ENCODE measurements around the gene IL6. TPM values are rescaled to one million over a fixed set of nuclear protein-coding genes. Genes with fewer than 3 reads are reported as not detected.
A peak's percentile ranks its signal among the peaks of the same experiment; 100 is the strongest.
"Not testable (repeated sequence)": the region's sequence is repeated elsewhere in the genome, so short reads cannot be mapped to it uniquely, and the experiment has no call there.

Gene IL6
- polyA plus RNA-seq, 1 experiment: 12.7 TPM

DNA sequence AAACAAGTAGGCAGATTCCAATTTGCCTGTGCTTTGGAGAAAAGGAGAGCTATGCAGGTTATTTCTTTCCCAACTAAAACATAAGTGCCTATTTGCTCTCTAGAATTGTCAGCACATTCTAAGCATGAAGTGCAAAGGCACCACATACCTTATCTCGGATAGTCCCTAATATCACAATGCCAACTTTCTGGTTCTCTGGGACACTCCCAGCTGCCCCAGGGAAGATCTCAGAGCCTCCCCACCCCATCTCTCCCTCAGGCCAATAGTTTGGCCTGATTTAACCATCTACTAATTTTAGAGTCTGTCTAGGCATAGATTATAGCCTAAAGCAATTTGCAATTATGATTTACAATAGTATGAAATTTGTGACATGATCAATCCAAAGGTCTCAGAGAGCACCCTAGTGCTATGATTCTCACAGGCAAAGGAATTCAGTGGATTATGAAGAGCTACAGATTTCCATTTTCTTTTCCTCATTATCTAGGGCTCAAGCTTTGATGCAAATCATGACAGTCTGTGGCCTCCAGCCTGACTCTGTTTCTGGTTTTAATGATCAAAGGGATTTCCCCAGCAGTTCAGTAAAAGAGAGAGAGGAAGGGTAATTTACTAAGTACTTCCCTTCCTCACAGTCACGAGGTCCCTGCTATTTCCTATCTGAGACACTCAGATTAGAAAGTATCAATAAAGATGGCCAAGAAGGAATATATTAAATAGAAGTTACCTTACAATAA lies 29.0 kb upstream of the IL6 start:
- Histone ChIP-seq H3K4me3 (ENCODE audit: low read depth, low read length) (no peak overlapping the region), H3K27me3 (ENCODE audit: control insufficient read depth, insufficient read depth, low read length) (no peaks in the 10 kb centered on the region), H3K27ac (ENCODE audit: low read depth, low read length) (no peak overlapping the region), H3K9me3 (ENCODE audit: control insufficient read depth, insufficient read depth, low read length) (no peaks in the 10 kb centered on the region)
- TF ChIP-seq CTCF (IDR thresholded peaks at IDR 0.05; ENCODE audit: low read depth, low read length): no peak
- ChIA-PET POLR2A (interaction anchor here (0.6 kb wide), 1 partner anchor 29 kb away, joined by 6 read pairs; the partner anchor contains the start of gene IL6), CTCF (interaction anchor here (0.7 kb wide), 2 partner anchors 92 to 136 kb away, joined by 3 to 4 read pairs; no protein-coding TSS in a partner anchor)
- DNase-seq (ENCODE audit: low read depth, low spot score): no peak

DNA sequence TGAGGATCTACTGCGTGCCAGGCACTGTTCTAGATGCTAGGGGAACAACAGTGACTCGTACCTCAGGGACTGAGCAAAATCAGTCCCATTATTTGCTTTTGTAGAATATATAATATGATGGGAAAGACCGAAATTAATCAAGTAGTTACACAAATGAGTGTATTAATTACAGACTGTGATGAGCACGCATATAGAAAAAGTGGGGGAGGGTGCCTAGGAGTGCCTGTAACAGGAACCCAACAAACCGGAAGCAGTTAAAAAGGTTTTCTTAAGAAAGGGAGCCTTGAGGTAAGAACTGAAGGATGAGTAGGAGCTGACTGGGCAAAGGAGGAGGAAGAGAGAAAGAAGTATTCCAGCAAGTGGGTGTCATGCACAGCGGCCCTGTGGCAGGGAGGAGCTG lies 28.2 kb upstream of the IL6 start:
- no peak for DNase-seq (ENCODE audit: low read depth, low spot score)
- POLR2A ChIA-PET: no interaction called here
- H3K27ac ChIP-seq (ENCODE audit: low read depth, low read length): no peak overlapping the region
- TF ChIP-seq CTCF (IDR thresholded peaks at IDR 0.05; ENCODE audit: low read depth, low read length): no peak
- no peaks in the 10 kb centered on the region for H3K9me3 ChIP-seq (ENCODE audit: control insufficient read depth, insufficient read depth, low read length)
- H3K27me3 ChIP-seq (ENCODE audit: control insufficient read depth, insufficient read depth, low read length): no peaks in the 10 kb centered on the region
- H3K4me3 ChIP-seq (ENCODE audit: low read depth, low read length): no peak overlapping the region
- CTCF ChIA-PET: no interaction called here

- no peak overlapping the region for H3K4me3 ChIP-seq (ENCODE audit: low read depth, low read length)
- no peaks in the 10 kb centered on the region for H3K9me3 ChIP-seq (ENCODE audit: control insufficient read depth, insufficient read depth, low read length)
- POLR2A ChIA-PET: no interaction called here
- TF ChIP-seq CTCF (IDR thresholded peaks at IDR 0.05; ENCODE audit: low read depth, low read length): no peak
- CTCF ChIA-PET: interaction anchor here (1.1 to 1.5 kb wide), 3 partner anchors 16 to 355 kb away, joined by 3 to 7 read pairs (median 3); no protein-coding TSS in a partner anchor
- no peaks in the 10 kb centered on the region for H3K27me3 ChIP-seq (ENCODE audit: control insufficient read depth, insufficient read depth, low read length)
- no peak for DNase-seq (ENCODE audit: low read depth, low spot score)
- no peak overlapping the region for H3K27ac ChIP-seq (ENCODE audit: low read depth, low read length)
These were observed 26.4 kb upstream of the IL6 start for GRCh38 chr7:22700559-22701002.

- Histone ChIP-seq H3K9me3 (ENCODE audit: control insufficient read depth, insufficient read depth, low read length) (no peaks in the 10 kb centered on the region), H3K4me3 (ENCODE audit: low read depth, low read length) (no peak overlapping the region), H3K27ac (ENCODE audit: low read depth, low read length) (no peak overlapping the region), H3K27me3 (ENCODE audit: control insufficient read depth, insufficient read depth, low read length) (no peaks in the 10 kb centered on the region)
- no peak for DNase-seq (ENCODE audit: low read depth, low spot score)
- ChIA-PET POLR2A (interaction anchor here (0.7 kb wide), 1 partner anchor 141 kb away, joined by 3 read pairs; no protein-coding TSS in a partner anchor), CTCF (no interaction called here)
- TF ChIP-seq CTCF (IDR thresholded peaks at IDR 0.05; ENCODE audit: low read depth, low read length): no peak
These were observed 24.5 kb upstream of the IL6 start for GRCh38 chr7:22702516-22702915.

- POLR2A ChIA-PET; DNase-seq (ENCODE audit: low read depth, low spot score); CTCF ChIA-PET; H3K4me3 ChIP-seq (ENCODE audit: low read depth, low read length); H3K9me3 ChIP-seq (ENCODE audit: control insufficient read depth, insufficient read depth, low read length); H3K27me3 ChIP-seq (ENCODE audit: control insufficient read depth, insufficient read depth, low read length): not testable (repeated sequence)
- peak overlapping the region; percentile 65 for H3K27ac ChIP-seq (ENCODE audit: low read depth, low read length)
These were observed 23.7 kb upstream of the IL6 start for GRCh38 chr7:22703107-22703855.

DNA sequence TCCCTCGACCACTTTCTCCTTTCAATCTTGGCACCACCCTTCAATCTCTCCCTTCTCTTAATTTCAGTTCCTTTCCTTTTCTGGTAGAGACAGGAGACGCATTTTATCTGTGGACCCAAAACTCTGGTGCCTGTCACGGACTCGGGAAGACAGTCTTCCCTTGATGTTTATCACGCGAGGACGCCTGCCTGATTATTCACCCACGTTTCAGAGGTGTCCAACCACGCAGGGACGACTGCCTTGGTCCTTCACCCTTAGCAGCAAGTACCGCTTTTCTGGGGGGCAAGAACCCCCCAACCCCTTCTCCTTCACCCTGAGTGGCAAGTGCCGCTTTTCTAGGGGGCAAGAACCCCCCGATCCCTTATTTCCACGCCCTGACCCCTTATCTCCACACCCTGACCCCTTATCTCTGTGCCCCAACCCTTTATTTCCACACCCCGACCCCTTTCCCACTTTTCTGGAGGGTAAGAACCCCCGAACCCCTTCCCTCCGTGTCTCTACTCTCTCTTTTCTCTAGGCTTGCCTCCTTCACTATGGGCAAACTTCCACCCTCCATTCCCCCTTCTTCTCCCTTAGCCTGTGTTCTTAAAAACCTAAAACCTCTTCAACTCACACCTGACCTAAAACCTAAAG lies 22.9 kb upstream of the IL6 start:
- CTCF ChIA-PET; H3K27me3 ChIP-seq (ENCODE audit: control insufficient read depth, insufficient read depth, low read length); H3K27ac ChIP-seq (ENCODE audit: low read depth, low read length); H3K4me3 ChIP-seq (ENCODE audit: low read depth, low read length); DNase-seq (ENCODE audit: low read depth, low spot score); POLR2A ChIA-PET; H3K9me3 ChIP-seq (ENCODE audit: control insufficient read depth, insufficient read depth, low read length): not testable (repeated sequence)

GRCh38 chr7:22704722-22705121 lies 22.3 kb upstream of the IL6 start:
- H3K27ac ChIP-seq (ENCODE audit: low read depth, low read length); DNase-seq (ENCODE audit: low read depth, low spot score); H3K9me3 ChIP-seq (ENCODE audit: control insufficient read depth, insufficient read depth, low read length); POLR2A ChIA-PET; CTCF ChIA-PET; H3K4me3 ChIP-seq (ENCODE audit: low read depth, low read length); H3K27me3 ChIP-seq (ENCODE audit: control insufficient read depth, insufficient read depth, low read length): not testable (repeated sequence)

DNA sequence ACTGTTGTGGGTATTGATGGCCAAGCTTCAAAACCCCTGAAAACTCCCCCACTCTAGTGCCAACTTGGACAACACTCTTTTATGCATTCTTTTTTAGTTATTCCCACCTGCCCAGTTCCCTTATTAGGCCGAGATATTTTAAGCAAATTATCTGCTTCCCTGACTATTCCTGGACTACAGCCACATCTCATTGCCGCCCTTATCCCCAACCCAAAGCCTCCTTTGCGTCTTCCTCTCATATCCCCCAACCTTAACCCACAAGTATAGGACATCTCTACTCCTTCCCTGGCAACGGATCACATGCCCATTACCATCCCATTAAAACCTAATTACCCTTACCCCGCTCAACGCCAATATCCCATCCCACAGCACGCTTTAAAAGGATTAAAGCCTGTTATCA lies 21.1 kb upstream of the IL6 start:
- CTCF ChIA-PET; H3K27me3 ChIP-seq (ENCODE audit: control insufficient read depth, insufficient read depth, low read length); POLR2A ChIA-PET; H3K27ac ChIP-seq (ENCODE audit: low read depth, low read length); H3K4me3 ChIP-seq (ENCODE audit: low read depth, low read length); H3K9me3 ChIP-seq (ENCODE audit: control insufficient read depth, insufficient read depth, low read length); DNase-seq (ENCODE audit: low read depth, low spot score): not testable (repeated sequence)

Data from AG04450 (cell line).